Adrenal gland (tissue), 12 donors: ENCODE data around the gene SMG6. TPM values are rescaled to one million over a fixed set of nuclear protein-coding genes. Genes with fewer than 3 reads are reported as not detected.
A peak's percentile ranks its signal among the peaks of the same experiment; 100 is the strongest.

Experiments
- DNase-seq, 7 donors: peaks; one replicate each; pipeline ENCODE4 v3.0.0-alpha.2; 2019 to 2020
- H3K27ac ChIP-seq, 5 donors: fragments of 200-600 bp; sonication (generic) in 4 of 5; 1 replicate in 3 of 5; 2 replicates in 2 of 5; pipeline versions ENCODE4 v1.5.1 to v1.8.0; 2016 to 2020; ENCODE audit warnings: mild to moderate bottlenecking in 1 of 5
- H3K27me3 ChIP-seq: fragments of 200-600 bp; 2 replicates; pipeline ENCODE4 v1.8.0; 2021
- H3K36me3 ChIP-seq, 2 donors: fragments of 200-600 bp; replicated peaks in 1 of 2; 1 replicate in 1 of 2; 2 replicates in 1 of 2; pipeline versions ENCODE4 v1.5.1 to v1.8.0; 2018 to 2022
- H3K4me1 ChIP-seq, 2 donors: fragments of 200-600 bp; replicated peaks in 1 of 2; 1 replicate in 1 of 2; 2 replicates in 1 of 2; pipeline versions ENCODE4 v1.5.1 to v1.8.0; 2018 to 2021
- H3K4me3 ChIP-seq, 4 donors: fragments of 200-600 bp; sonication (generic) in 3 of 4; one replicate each; pipeline ENCODE4 v1.5.1; 2016 to 2018
- H3K9me3 ChIP-seq, 3 donors: fragments of 200-600 bp; sonication (generic) in 1 of 3; replicated peaks in 1 of 3; 1 replicate in 2 of 3; 2 replicates in 1 of 3; pipeline versions ENCODE4 v1.5.1 to v1.8.0; 2016 to 2021
- CTCF ChIP-seq, 6 experiments: fragments of 450-650 bp in 4 of 6; fragments of 200-600 bp in 2 of 6; sonication (generic) in 1 of 6; IDR thresholded peaks; 1 replicate in 5 of 6; 2 replicates in 1 of 6; pipeline versions ENCODE4 v1.5.1 to v1.8.0; 2016 to 2021; ENCODE audit warnings: antibody characterized with exemption in 6 of 6, mild to moderate bottlenecking in 2 of 6, moderate library complexity in 1 of 6
- POLR2A ChIP-seq, 2 donors: fragments of 450-650 bp; IDR thresholded peaks; one replicate each; pipeline ENCODE4 v1.6.1; 2017; ENCODE audit warnings: antibody characterized with exemption in 2 of 2, mild to moderate bottlenecking in 2 of 2, moderate library complexity in 1 of 2
- WGBS, 4 donors: extraction: QIAGEN DNeasy Blood & Tissue Kit in 2 of 4; methylation state at CpG; one replicate each; pipeline versions ENCODE4 v1.1.5 to v1.1.7; 2013 to 2017; 5-methylcytosine and 5-hydroxymethylcytosine counted together
- intact Hi-C, 2 donors: fragments of 100-400 bp; cut with DNase I; formaldehyde crosslinking; loops; one replicate each; pipeline versions ENCODE4 v1.14.1 to v1.15.0; 2022 to 2023
- polyA plus RNA-seq, 3 donors: library from polyadenylated mRNA; stranded (reverse); fragments of 200-250 nt in 2 of 3; fragments of 350-450 nt in 1 of 3; fragmentation: Illumina TruSeq in 1 of 3; extraction: RNeasy Lipid Tissue Mini Kit (QIAGEN cat#74804) in 1 of 3; gene quantifications; one replicate each; pipeline ENCODE4 v1.2.3, GENCODE V29; 2013 to 2014
- total RNA-seq, 9 donors: library from RNA; depleted of rRNA in 4 of 9; stranded (reverse); fragments of >200 nt in 4 of 9; fragments of 120-200 nt in 1 of 9; fragmentation: NEBNext Ultra II Directional in 1 of 9; extraction: Animal tissue kit (Norgen Biotek cat#: 25700) in 1 of 9; gene quantifications; one replicate each; pipeline versions ENCODE4 v1.1.0 to v1.2.4, GENCODE V29; 2013 to 2023
- donor health status: healthy with polysubstance abuse.
- donor health status: Bipolar disorder and iron deficiency.
- donor health status: DM: yes; HTN: yes; CAD: no.
- donor health status: DM: no; HTN: no; CAD: no.
- donor health status: DM: no; HTN: no; CAD: no.
- donor health status: DM: yes; HTN: yes; CAD: no.

SMG6 gene
- total and polyA plus RNA-seq, 12 donors = 15.9 to 85.1 (median 44.0) TPM

GRCh38 chr17:2176499-2177169 lies 127.0 kb downstream of the SMG6 start:
- H3K27me3 ChIP-seq = no peaks in the 10 kb centered on the region
- peak overlapping the region in 2 of 5 donors; percentile 93 to 94 for H3K27ac ChIP-seq
- 81 to 84% (median 82%) methylated on average over 7 to 8 of the region's 8 CpGs for WGBS, 4 donors
- intact Hi-C loops = loop anchor here in 1 of 2 donors (10.0 kb wide), 1 partner anchor 122 kb away; the partner anchor contains the start of gene HIC1
- H3K36me3 ChIP-seq = no peaks in the 10 kb centered on the region
- peaks cover 64 to 92% of the 10 kb centered on the region in 2 donors for H3K4me1 ChIP-seq
- DNase-seq = peak in 2 of 7 donors; percentile 4 to 46
- TF ChIP-seq POLR2A (IDR thresholded peaks at IDR 0.05) = no peak
- TF ChIP-seq CTCF (IDR thresholded peaks at IDR 0.05) = no peak
- no peak overlapping the region for H3K4me3 ChIP-seq
- no peaks in the 10 kb centered on the region for H3K9me3 ChIP-seq

- Histone ChIP-seq H3K36me3 (no peaks in the 10 kb centered on the region), H3K27ac (peak overlapping the region; percentile 19 to 94 (median 84)), H3K4me3 (peak overlapping the region in 1 of 4 donors; percentile 16), H3K27me3 (no peaks in the 10 kb centered on the region), H3K4me1 (peaks cover 55 to 82% of the 10 kb centered on the region in 2 donors), H3K9me3 (no peaks in the 10 kb centered on the region)
- WGBS, 4 donors = 31 to 68% (median 59%) methylated on average over 5 of the region's 5 CpGs
- no peak for DNase-seq
- intact Hi-C loops = loop anchor here in 1 of 2 donors (10.0 kb wide), 1 partner anchor 120 kb away; the partner anchor contains the start of gene HIC1
- no peak for TF ChIP-seq POLR2A (IDR thresholded peaks at IDR 0.05)
- TF ChIP-seq CTCF (IDR thresholded peaks at IDR 0.05) = no peak
Measured at GRCh38 chr17:2175294-2175628, 128.3 kb downstream of the SMG6 start.

GRCh38 chr17:2174468-2175293 lies 128.9 kb downstream of the SMG6 start:
- 23 to 32% (median 28%) methylated on average over 21 to 24 of the region's 24 CpGs for WGBS, 4 donors
- peak overlapping the region in 1 of 4 donors; percentile 16 for H3K4me3 ChIP-seq
- H3K27ac ChIP-seq = peak overlapping the region; percentile 19 to 94 (median 84)
- H3K4me1 ChIP-seq = peaks cover 49 to 76% of the 10 kb centered on the region in 2 donors
- H3K27me3 ChIP-seq = no peaks in the 10 kb centered on the region
- H3K36me3 ChIP-seq = peaks cover 0 to 5% of the 10 kb centered on the region in 2 donors
- peak; percentile 51 to 89 (median 85) for DNase-seq
- intact Hi-C loops = loop anchor here in 1 of 2 donors (10.0 kb wide), 1 partner anchor 120 kb away; the partner anchor contains the start of gene HIC1
- H3K9me3 ChIP-seq = no peaks in the 10 kb centered on the region
- peak in 1 of 2 donors; percentile 57 for TF ChIP-seq POLR2A (IDR thresholded peaks at IDR 0.05)
- TF ChIP-seq CTCF (IDR thresholded peaks at IDR 0.05) = peak in 4 of 6 experiments; percentile 7 to 45 (median 28)

GRCh38 chr17:2174014-2174413 lies 129.6 kb downstream of the SMG6 start:
- Histone ChIP-seq H3K27me3 (no peaks in the 10 kb centered on the region), H3K4me1 (peaks cover 43 to 70% of the 10 kb centered on the region in 2 donors), H3K9me3 (no peaks in the 10 kb centered on the region), H3K27ac (peak overlapping the region; percentile 5 to 94 (median 84)), H3K36me3 (peaks cover 0 to 12% of the 10 kb centered on the region in 2 donors), H3K4me3 (no peak overlapping the region)
- TF ChIP-seq POLR2A (IDR thresholded peaks at IDR 0.05) = no peak
- TF ChIP-seq CTCF (IDR thresholded peaks at IDR 0.05) = no peak
- intact Hi-C loops = loop anchor here in 1 of 2 donors (10.0 kb wide), 1 partner anchor 119 kb away; the partner anchor contains the start of gene HIC1
- no peak for DNase-seq
- WGBS, 4 donors = 64 to 76% (median 68%) methylated on average over 3 of the region's 3 CpGs
